ENCODE results near the gene TLR8.

The TLR8 gene

GRCh38 chrX:12887767-12888166 lies 18.7 kb upstream of the TLR8 start:
- FAIRE-seq (no peak), DNase-seq (ENCODE audit: insufficient read length, low spot score) (no peak)
- TF ChIP-seq POLR2A (IDR thresholded peaks at IDR 0.05; ENCODE audit: low read depth, low read length), result no peak

DNA sequence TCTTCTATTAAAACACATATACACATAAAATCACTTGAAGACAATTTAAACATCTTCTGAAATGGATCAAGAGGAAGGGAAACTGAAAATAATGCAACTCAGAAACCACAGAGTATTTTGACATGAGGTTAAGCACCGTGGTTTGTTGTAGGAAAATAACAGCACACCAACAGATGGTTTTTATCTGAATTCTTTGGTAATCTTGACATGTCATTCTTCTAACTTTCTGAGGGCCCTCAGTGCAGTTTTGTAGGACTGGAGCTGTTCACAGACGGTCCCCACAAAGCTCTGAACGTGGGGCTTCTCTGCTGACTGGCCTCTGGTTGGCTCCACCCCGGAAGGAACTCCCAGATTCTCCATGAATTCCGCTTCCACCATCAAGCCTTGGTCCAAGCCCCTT lies 16.0 kb upstream of the TLR8 start:
- TF ChIP-seq POLR2A (IDR thresholded peaks at IDR 0.05; ENCODE audit: low read depth, low read length), result no peak
- DNase-seq (ENCODE audit: insufficient read length, low spot score) (no peak), FAIRE-seq (no peak)

- DNase-seq (ENCODE audit: insufficient read length, low spot score) (no peak), FAIRE-seq (no peak)
- no peak for TF ChIP-seq POLR2A (IDR thresholded peaks at IDR 0.05; ENCODE audit: low read depth, low read length)
Measured at GRCh38 chrX:12891171-12891570, 15.2 kb upstream of the TLR8 start.

GRCh38 chrX:12891915-12892506 lies 14.4 kb upstream of the TLR8 start:
- FAIRE-seq (no peak), DNase-seq (ENCODE audit: insufficient read length, low spot score) (no peak)
- TF ChIP-seq POLR2A (IDR thresholded peaks at IDR 0.05; ENCODE audit: low read depth, low read length), result no peak

GRCh38 chrX:12892716-12893115 lies 13.7 kb upstream of the TLR8 start:
- TF ChIP-seq POLR2A (IDR thresholded peaks at IDR 0.05; ENCODE audit: low read depth, low read length), result no peak
- FAIRE-seq (no peak), DNase-seq (ENCODE audit: insufficient read length, low spot score) (no peak)

GRCh38 chrX:12894074-12895030 lies 12.1 kb upstream of the TLR8 start:
- TF ChIP-seq POLR2A (IDR thresholded peaks at IDR 0.05; ENCODE audit: low read depth, low read length), result no peak
- no peak for FAIRE-seq
- DNase-seq (ENCODE audit: insufficient read length, low spot score), result no peak

GRCh38 chrX:12895866-12896265 lies 10.6 kb upstream of the TLR8 start:
- FAIRE-seq (no peak), DNase-seq (ENCODE audit: insufficient read length, low spot score) (no peak)
- no peak for TF ChIP-seq POLR2A (IDR thresholded peaks at IDR 0.05; ENCODE audit: low read depth, low read length)

GRCh38 chrX:12896935-12897334 lies 9.5 kb upstream of the TLR8 start:
- no peak for FAIRE-seq
- TF ChIP-seq POLR2A (IDR thresholded peaks at IDR 0.05; ENCODE audit: low read depth, low read length), result no peak
- no peak for DNase-seq (ENCODE audit: insufficient read length, low spot score)

GRCh38 chrX:12898073-12898472 lies 8.3 kb upstream of the TLR8 start:
- DNase-seq (ENCODE audit: insufficient read length, low spot score) (no peak), FAIRE-seq (no peak)
- TF ChIP-seq POLR2A (IDR thresholded peaks at IDR 0.05; ENCODE audit: low read depth, low read length), result no peak

DNA sequence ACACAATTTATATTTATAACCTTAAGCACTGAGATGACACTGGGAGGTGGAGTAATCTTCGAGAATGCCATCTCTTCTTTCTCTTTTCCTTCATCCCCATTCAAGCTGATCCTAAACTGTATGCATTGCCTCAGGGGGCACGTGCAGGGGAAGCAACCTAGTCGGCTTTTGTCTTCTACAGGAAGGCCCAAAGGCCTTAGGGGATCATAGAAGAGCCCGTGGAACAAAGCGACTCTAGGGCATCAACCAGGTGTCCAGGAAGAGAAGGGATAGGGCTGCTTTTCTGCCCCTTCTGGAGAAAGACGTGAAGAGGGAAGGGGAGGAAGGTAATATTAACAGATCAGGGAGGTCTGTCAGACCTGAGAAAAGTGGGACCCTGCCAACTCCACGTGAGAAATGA lies 6.9 kb upstream of the TLR8 start:
- DNase-seq (ENCODE audit: insufficient read length, low spot score) (no peak), FAIRE-seq (no peak)
- TF ChIP-seq POLR2A (IDR thresholded peaks at IDR 0.05; ENCODE audit: low read depth, low read length), result no peak

DNA sequence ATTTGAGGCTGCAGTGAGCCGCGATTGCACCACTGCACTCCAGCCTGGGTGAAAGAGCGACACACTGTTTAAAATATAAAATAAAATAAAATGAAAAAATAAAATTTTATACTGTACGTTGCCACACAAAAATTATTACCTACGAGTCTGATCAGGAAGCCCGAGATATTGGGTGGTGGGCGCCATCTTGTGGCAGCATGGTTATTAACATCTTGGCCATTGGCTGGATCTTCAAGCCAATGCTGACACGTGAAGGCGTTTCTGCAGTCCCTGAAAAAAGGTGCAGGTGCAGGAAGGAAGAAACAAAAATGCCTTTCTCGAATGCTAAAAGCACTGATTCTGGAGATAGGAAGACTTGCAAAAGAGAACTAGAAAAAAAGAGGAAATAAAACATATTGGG lies 4.9 kb upstream of the TLR8 start:
- FAIRE-seq (no peak), DNase-seq (ENCODE audit: insufficient read length, low spot score) (peak; percentile 16)
- TF ChIP-seq POLR2A (IDR thresholded peaks at IDR 0.05; ENCODE audit: low read depth, low read length), result no peak

GRCh38 chrX:12903646-12904045 lies 2.8 kb upstream of the TLR8 start:
- TF ChIP-seq POLR2A (IDR thresholded peaks at IDR 0.05; ENCODE audit: low read depth, low read length), result no peak
- DNase-seq (ENCODE audit: insufficient read length, low spot score) (no peak), FAIRE-seq (no peak)

DNA sequence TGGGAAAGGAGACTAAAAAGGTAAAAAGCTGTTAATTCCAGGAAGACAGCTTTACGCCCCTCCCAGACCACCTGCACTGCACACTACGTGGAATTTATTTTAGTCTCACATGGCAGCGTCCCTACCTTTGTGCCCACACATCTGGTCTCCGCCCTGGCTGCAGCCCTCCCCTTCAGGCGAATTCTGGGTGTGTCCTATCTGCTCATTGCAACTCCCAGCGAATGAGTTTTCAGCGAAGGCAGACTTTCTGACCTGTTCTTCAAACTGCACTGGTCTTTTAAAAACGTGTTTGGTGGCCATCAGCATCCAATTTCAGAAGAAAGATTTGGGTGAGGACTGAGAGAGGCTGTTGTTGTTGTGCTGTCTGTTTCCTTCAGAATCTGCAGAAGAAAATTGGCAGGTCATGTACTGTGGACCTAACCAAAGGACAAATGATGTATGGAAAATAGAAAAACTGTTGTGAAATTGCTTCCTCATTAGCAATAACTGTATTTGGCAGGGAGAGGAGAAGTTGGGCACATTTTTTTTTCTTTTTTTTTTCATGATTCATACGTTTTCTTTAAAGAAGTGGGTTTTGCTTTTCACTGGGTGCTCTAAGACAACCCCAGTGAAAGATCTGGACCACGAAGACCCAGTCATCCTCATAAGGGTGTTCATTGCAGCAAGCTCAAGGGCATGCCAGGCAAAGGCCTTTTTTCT lies 4.2 kb downstream of the TLR8 start:
- FAIRE-seq, result no peak
- no peak for TF ChIP-seq POLR2A (IDR thresholded peaks at IDR 0.05; ENCODE audit: low read depth, low read length)
- no peak for DNase-seq (ENCODE audit: insufficient read length, low spot score)

DNA sequence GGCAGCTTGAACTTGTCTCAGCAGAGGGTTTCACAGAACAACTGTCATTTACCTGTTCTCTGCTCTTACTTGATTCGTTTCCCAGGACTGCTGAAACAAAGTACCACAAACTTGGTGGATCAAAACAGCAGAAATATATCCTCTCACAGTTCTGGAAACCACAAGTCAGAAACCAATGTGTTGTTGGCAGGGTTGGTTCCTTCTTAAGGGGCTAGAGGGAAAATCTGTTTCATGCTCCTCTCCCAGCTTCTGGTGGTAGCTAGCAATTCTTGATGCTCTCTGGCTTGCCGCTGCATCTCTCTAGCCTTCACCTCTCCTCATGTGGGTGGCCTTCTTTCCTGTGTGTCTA lies 4.7 kb downstream of the TLR8 start:
- TF ChIP-seq POLR2A (IDR thresholded peaks at IDR 0.05; ENCODE audit: low read depth, low read length), result no peak
- no peak for FAIRE-seq

More for the DNA sequence above, 4.7 kb downstream of the TLR8 start:
- DNase-seq (ENCODE audit: insufficient read length, low spot score), result no peak

Measured in H54 (cell line).